Peyer's patch (tissue), 4 donors: Measurements from ENCODE around the gene ETFA.

ENCODE experiments used
- CTCF ChIP-seq, 6 experiments: fragments of 450-650 bp in 4 of 6; fragments of 200-600 bp in 2 of 6; sonication (generic) in 1 of 6; IDR thresholded peaks; one replicate each; pipeline ENCODE4 v1.5.1; 2017 to 2019; ENCODE audit warnings: antibody characterized with exemption in 6 of 6, mild to moderate bottlenecking in 3 of 6, moderate library complexity in 1 of 6
- POLR2A ChIP-seq, 2 donors: fragments of 450-650 bp; IDR thresholded peaks; one replicate each; pipeline ENCODE4 v1.5.1; 2017; ENCODE audit warnings: antibody characterized with exemption in 2 of 2, mild to moderate bottlenecking in 2 of 2, moderate library complexity in 2 of 2

- peak in 1 of 6 experiments; percentile 15 for TF ChIP-seq CTCF (IDR thresholded peaks at IDR 0.05)
- peak; percentile 96 for TF ChIP-seq POLR2A (IDR thresholded peaks at IDR 0.05)
These were observed at the start of gene ETFA for GRCh38 chr15:76311100-76311953.
